Measurements from ENCODE around the gene MPRIP.

MPRIP gene

DNA sequence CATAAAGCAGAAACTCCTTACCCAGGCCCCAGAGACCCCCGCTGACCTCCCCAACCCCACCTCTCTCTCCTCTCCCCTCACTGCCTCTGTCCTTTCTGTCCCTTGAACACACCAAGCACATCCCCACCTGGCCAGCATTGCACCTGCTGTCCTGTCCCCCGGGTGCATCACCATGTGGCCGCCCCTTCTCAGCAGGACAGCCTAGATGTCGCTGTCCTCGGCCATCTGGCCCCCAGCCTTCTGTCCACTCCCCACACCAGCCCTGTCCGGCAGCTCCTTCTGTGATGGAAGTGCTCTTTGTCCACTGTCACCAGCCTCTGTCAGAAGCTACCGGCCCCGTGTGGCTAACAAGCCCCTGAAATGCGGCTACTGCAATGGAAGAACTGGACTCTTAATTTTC lies 12.3 kb upstream of the MPRIP start:
- TF ChIP-seq, protein P1, sequence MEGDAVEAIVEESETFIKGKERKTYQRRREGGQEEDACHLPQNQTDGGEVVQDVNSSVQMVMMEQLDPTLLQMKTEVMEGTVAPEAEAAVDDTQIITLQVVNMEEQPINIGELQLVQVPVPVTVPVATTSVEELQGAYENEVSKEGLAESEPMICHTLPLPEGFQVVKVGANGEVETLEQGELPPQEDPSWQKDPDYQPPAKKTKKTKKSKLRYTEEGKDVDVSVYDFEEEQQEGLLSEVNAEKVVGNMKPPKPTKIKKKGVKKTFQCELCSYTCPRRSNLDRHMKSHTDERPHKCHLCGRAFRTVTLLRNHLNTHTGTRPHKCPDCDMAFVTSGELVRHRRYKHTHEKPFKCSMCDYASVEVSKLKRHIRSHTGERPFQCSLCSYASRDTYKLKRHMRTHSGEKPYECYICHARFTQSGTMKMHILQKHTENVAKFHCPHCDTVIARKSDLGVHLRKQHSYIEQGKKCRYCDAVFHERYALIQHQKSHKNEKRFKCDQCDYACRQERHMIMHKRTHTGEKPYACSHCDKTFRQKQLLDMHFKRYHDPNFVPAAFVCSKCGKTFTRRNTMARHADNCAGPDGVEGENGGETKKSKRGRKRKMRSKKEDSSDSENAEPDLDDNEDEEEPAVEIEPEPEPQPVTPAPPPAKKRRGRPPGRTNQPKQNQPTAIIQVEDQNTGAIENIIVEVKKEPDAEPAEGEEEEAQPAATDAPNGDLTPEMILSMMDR (IDR thresholded peaks at IDR 0.05; ENCODE audit: extremely low read depth, insufficient read depth, missing control alignments): no peak
- DNase-seq (ENCODE audit: low spot score): no peak
- in situ Hi-C loops (cut with MboI; ENCODE audit: low pct_unique_long_range_greater_than_20kb, low sequenced_read_pairs, unreplicated experiment): no loop called here

DNA sequence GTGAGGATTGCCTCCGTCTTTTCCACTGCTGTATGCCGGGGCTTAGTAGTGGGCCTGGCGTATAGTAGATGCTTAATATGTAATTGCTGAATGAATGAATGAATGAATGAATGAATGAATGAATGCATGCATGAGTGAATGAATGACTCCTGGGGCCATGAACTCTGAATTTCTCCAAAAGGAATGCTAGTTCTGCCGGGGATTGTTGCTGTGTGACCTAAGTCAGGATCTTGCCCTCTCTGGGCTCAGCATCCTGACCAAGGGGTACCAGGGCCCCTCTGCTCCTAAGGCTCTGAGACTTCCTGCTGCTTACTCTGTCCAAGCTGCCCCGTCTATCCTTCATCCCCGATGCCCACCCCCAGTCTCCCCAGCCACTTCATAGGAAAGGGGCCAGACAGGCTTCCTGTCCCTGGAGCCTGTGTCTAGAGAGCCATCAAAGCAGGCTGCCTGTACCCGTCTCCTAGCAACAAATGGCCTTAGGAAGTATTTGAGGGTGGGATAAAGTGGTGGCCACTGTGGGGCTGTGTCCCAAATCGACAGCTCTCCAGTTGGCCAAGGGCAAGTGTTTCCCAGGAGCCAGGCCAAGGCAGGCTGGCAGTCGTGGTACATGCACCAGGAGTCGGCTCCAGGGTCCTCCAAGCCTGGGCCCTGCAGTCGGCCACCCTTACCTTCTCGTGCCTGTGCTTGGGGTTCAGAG lies 11.6 kb upstream of the MPRIP start:
- no peak for DNase-seq (ENCODE audit: low spot score)
- in situ Hi-C loops (cut with MboI; ENCODE audit: low pct_unique_long_range_greater_than_20kb, low sequenced_read_pairs, unreplicated experiment): no loop called here
- TF ChIP-seq, protein P1 (IDR thresholded peaks at IDR 0.05; ENCODE audit: extremely low read depth, insufficient read depth, missing control alignments): no peak

DNA sequence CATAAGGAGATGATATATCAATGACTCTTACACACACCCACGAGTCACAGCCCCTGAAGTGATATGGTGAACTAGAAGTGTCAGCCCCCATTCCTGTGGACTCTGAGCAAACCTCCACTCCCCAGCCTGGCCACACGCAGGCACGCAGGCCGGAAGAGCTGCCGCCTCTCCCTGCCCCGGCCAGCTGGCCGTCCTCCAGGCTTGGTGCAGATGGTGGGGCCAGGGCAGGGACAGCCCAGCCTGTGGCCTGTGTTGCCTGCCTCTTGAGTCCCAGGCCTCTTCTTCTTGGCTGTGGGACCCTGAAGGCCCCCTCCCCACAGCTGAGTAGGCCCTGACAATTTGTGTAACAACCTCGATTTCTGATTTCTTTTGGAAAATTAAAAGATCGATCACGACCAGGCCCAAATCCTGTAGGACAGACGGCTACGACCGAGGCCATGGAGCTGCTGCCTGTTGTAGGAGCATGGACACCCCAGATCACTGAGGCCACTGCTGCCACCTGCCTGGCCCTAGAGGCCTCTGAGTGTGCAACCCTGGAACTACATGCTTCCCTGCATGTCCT lies 10.0 kb upstream of the MPRIP start:
- in situ Hi-C loops (cut with MboI; ENCODE audit: low pct_unique_long_range_greater_than_20kb, low sequenced_read_pairs, unreplicated experiment): no loop called here
- DNase-seq (ENCODE audit: low spot score): no peak
- TF ChIP-seq, protein P1 (IDR thresholded peaks at IDR 0.05; ENCODE audit: extremely low read depth, insufficient read depth, missing control alignments): no peak

DNA sequence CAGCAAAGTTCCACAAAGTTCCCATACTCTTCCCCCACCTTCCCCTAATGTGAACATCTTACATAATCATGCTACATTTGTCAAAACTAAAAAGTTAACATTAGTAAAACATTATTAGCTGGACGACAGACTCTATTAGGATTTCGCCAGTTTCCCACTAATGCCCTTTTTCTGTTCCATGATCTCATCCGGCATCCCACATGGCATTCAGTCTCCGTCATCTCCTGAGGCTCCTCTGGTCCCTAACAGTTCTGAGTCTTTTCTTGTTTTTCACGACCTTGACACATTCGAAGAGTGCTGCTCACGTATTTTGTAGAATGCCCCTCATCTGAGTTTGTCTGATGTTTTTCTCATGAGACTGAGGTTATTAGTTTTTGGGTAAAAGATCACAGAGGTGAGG lies 8.8 kb upstream of the MPRIP start:
- in situ Hi-C loops (cut with MboI; ENCODE audit: low pct_unique_long_range_greater_than_20kb, low sequenced_read_pairs, unreplicated experiment): no loop called here
- TF ChIP-seq, protein P1 (IDR thresholded peaks at IDR 0.05; ENCODE audit: extremely low read depth, insufficient read depth, missing control alignments): no peak
- no peak for DNase-seq (ENCODE audit: low spot score)

DNA sequence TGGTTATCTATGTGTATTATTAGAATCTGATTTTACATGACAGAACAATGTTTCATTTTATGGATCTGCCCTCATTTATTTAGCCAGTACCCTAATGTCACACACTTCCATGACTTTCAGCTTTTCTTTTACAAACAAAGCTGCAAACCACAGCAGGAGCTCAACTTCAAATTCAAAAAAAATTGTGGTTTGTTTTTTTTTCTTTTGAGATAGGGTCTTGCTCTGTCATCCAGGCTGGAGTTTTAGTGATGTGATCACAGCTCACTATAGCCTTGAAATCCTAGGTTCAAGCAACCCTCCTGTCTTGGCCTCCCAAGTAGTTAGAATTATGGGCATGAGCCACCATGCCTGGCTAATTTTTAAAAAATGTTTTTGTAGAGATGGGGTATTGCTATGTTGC lies 8.2 kb upstream of the MPRIP start:
- in situ Hi-C loops (cut with MboI; ENCODE audit: low pct_unique_long_range_greater_than_20kb, low sequenced_read_pairs, unreplicated experiment): no loop called here
- TF ChIP-seq, protein P1 (IDR thresholded peaks at IDR 0.05; ENCODE audit: extremely low read depth, insufficient read depth, missing control alignments): no peak
- no peak for DNase-seq (ENCODE audit: low spot score)

DNA sequence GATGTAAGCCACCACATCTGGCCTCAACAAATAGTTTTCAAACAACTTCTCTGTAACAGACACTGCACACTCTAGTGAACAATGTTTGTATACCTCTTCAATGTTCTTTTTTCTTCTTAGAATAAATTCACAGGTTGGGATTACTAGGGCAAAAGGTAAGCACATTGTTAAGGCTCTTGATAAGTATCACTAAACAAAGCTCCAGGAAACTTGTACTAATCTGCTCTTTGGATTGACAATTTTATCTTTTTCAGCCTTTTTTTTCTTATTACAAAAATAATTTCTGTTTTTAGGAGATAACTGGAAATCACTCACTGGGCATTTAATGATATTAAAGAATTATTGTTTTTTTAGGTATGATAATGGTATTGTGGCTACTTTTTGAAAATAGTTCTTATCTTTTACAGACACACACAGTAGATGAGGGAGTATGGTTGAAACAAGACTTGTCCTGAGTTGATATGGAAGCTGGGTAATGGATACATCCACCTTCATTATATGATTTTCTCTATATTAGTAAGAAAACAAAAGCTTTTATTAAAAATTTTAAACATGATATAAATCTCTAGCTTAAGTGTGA lies 7.7 kb upstream of the MPRIP start:
- TF ChIP-seq, protein P1 (IDR thresholded peaks at IDR 0.05; ENCODE audit: extremely low read depth, insufficient read depth, missing control alignments): no peak
- no peak for DNase-seq (ENCODE audit: low spot score)
- in situ Hi-C loops (cut with MboI; ENCODE audit: low pct_unique_long_range_greater_than_20kb, low sequenced_read_pairs, unreplicated experiment): no loop called here
